Natural killer cell (primary cell): Measurements from ENCODE around the gene STX16. TPM values are rescaled to one million over a fixed set of nuclear protein-coding genes. Genes with fewer than 3 reads are reported as not detected.
A peak's percentile ranks its signal among the peaks of the same experiment; 100 is the strongest.

Source experiments
- ATAC-seq, 3 donors: fragments of 150-1000 bp in 2 of 3; fragments of 200-7000 bp in 1 of 3; cut with Tn5 transposase; 1 replicate in 1 of 3; 2 replicates in 2 of 3; pipeline ENCODE4 v1.10.0; 2021; ENCODE audit warnings: mild to moderate bottlenecking in 2 of 3, moderate library complexity in 2 of 3
- DNase-seq, 2 donors: peaks; one replicate each; pipeline versions ENCODE4 v3.0.0 to v3.0.0-alpha.2; 2013 to 2021; ENCODE audit warnings: mixed read lengths in 1 of 2
- H3K27ac ChIP-seq: one replicate; pipeline ENCODE4 v1.5.1; 2013; ENCODE audit warnings: mild to moderate bottlenecking, low read length
- H3K27me3 ChIP-seq: one replicate; pipeline ENCODE4 v1.6.1; 2013; ENCODE audit warnings: low read length; ENCODE audit not compliant: control insufficient read depth, insufficient read depth
- H3K36me3 ChIP-seq: one replicate; pipeline ENCODE4 v1.6.1; 2013; ENCODE audit warnings: low read length; ENCODE audit not compliant: control insufficient read depth, insufficient read depth
- H3K4me1 ChIP-seq: one replicate; pipeline ENCODE4 v1.6.1; 2013; ENCODE audit warnings: low read length; ENCODE audit not compliant: control insufficient read depth, insufficient read depth
- H3K4me3 ChIP-seq: one replicate; pipeline ENCODE4 v1.5.1; 2013; ENCODE audit warnings: low read length
- H3K9me3 ChIP-seq: one replicate; pipeline ENCODE4 v1.6.1; 2013; ENCODE audit warnings: low read length; ENCODE audit not compliant: control insufficient read depth, insufficient read depth
- H3K27ac Mint-ChIP-seq, 2 donors: one replicate each; pipeline ENCODE4 v1.8.0; 2022; ENCODE audit warnings: mild to moderate bottlenecking in 2 of 2, mixed read lengths in 2 of 2, moderate library complexity in 1 of 2
- H3K27me3 Mint-ChIP-seq, 2 donors: one replicate each; pipeline ENCODE4 v1.8.0; 2022; ENCODE audit warnings: low read depth in 2 of 2, mixed read lengths in 2 of 2
- H3K36me3 Mint-ChIP-seq: one replicate; pipeline ENCODE4 v1.8.0; 2022; ENCODE audit warnings: mixed read lengths
- H3K4me1 Mint-ChIP-seq, 2 donors: one replicate each; pipeline ENCODE4 v1.8.0; 2022; ENCODE audit warnings: mixed read lengths in 2 of 2
- H3K4me3 Mint-ChIP-seq: one replicate; pipeline ENCODE4 v1.8.0; 2022; ENCODE audit warnings: mild to moderate bottlenecking, moderate library complexity, mixed read lengths
- H3K9me3 Mint-ChIP-seq, 2 donors: one replicate each; pipeline ENCODE4 v1.8.0; 2022; ENCODE audit warnings: mixed read lengths in 2 of 2
- CTCF ChIP-seq: fragments of 200-600 bp; IDR thresholded peaks from one replicate; pipeline ENCODE4 v1.8.0; 2022; ENCODE audit warnings: antibody characterized with exemption
- WGBS: methylation state at CpG from one replicate; pipeline ENCODE4 v1.1.7; 2013; ENCODE audit warnings: missing lambda C conversion rate; ENCODE audit not compliant: insufficient coverage; 5-methylcytosine and 5-hydroxymethylcytosine counted together
- intact Hi-C: fragments of 100-400 bp; cut with micrococcal nuclease; formaldehyde crosslinking; loops from one replicate; pipeline ENCODE4 v1.14.2; 2022
- total RNA-seq, 4 donors: library from RNA; stranded (reverse); fragments of 120-200 nt in 1 of 4; gene quantifications; one replicate each; pipeline versions ENCODE4 v1.2.3 to v1.2.4, GENCODE V29; 2013 to 2022

The STX16 gene
- total RNA-seq, 3 donors from 2014 or later (not counting 1 experiment from before 2014, with no cell fraction given): 136 to 146 (median 143) TPM

GRCh38 chr20:58673119-58673518 lies 22.0 kb downstream of the STX16 start:
- no peaks in the 10 kb centered on the region for H3K9me3 Mint-ChIP-seq
- peak overlapping the region; percentile 6 to 16 for H3K27ac Mint-ChIP-seq
- H3K27ac ChIP-seq: no peak overlapping the region
- H3K27me3 ChIP-seq: no peaks in the 10 kb centered on the region
- H3K9me3 ChIP-seq: no peaks in the 10 kb centered on the region
- peaks cover 18% of the 10 kb centered on the region for H3K36me3 Mint-ChIP-seq
- H3K27me3 Mint-ChIP-seq: no peaks in the 10 kb centered on the region
- intact Hi-C loops: no loop called here
- 90% methylated on average over 9 of the region's 9 CpGs for WGBS
- H3K36me3 ChIP-seq: peaks cover 79% of the 10 kb centered on the region
- H3K4me3 ChIP-seq: no peak overlapping the region
- no peak for ATAC-seq
- no peak for TF ChIP-seq CTCF
- no peaks in the 10 kb centered on the region for H3K4me1 ChIP-seq
- no peak overlapping the region for H3K4me3 Mint-ChIP-seq
- no peaks in the 10 kb centered on the region for H3K4me1 Mint-ChIP-seq
- DNase-seq: no peak

GRCh38 chr20:58675146-58675584 lies 24.1 kb downstream of the STX16 start:
- Mint-ChIP-seq H3K36me3 (peaks cover 18% of the 10 kb centered on the region), H3K27ac (no peak overlapping the region), H3K27me3 (no peaks in the 10 kb centered on the region), H3K4me3 (no peak overlapping the region), H3K9me3 (no peaks in the 10 kb centered on the region), H3K4me1 (no peaks in the 10 kb centered on the region)
- H3K4me1 ChIP-seq: no peaks in the 10 kb centered on the region
- no peaks in the 10 kb centered on the region for H3K9me3 ChIP-seq
- intact Hi-C loops: no loop called here
- 96% methylated on average over 18 of the region's 18 CpGs for WGBS
- H3K36me3 ChIP-seq: peaks cover 74% of the 10 kb centered on the region
- TF ChIP-seq CTCF: no peak
- H3K27ac ChIP-seq: no peak overlapping the region
- DNase-seq (no peak), ATAC-seq (no peak)
- no peak overlapping the region for H3K4me3 ChIP-seq
- no peaks in the 10 kb centered on the region for H3K27me3 ChIP-seq

GRCh38 chr20:58675641-58676040 lies 24.6 kb downstream of the STX16 start:
- intact Hi-C loops: no loop called here
- H3K27me3 Mint-ChIP-seq: no peaks in the 10 kb centered on the region
- TF ChIP-seq CTCF: no peak
- no peak for ATAC-seq
- no peaks in the 10 kb centered on the region for H3K27me3 ChIP-seq
- no peak for DNase-seq
- peaks cover 18% of the 10 kb centered on the region for H3K36me3 Mint-ChIP-seq
- H3K4me3 Mint-ChIP-seq: no peak overlapping the region
- no peak overlapping the region for H3K27ac ChIP-seq
- no peak overlapping the region for H3K4me3 ChIP-seq
- H3K4me1 ChIP-seq: no peaks in the 10 kb centered on the region
- H3K9me3 Mint-ChIP-seq: no peaks in the 10 kb centered on the region
- 97% methylated on average over 17 of the region's 17 CpGs for WGBS
- H3K4me1 Mint-ChIP-seq: no peaks in the 10 kb centered on the region
- no peak overlapping the region for H3K27ac Mint-ChIP-seq
- H3K36me3 ChIP-seq: peaks cover 74% of the 10 kb centered on the region
- H3K9me3 ChIP-seq: no peaks in the 10 kb centered on the region

- ATAC-seq: no peak
- Mint-ChIP-seq H3K4me1 (no peaks in the 10 kb centered on the region), H3K4me3 (no peak overlapping the region), H3K9me3 (no peaks in the 10 kb centered on the region), H3K27ac (no peak overlapping the region), H3K27me3 (no peaks in the 10 kb centered on the region), H3K36me3 (peaks cover 18% of the 10 kb centered on the region)
- H3K4me1 ChIP-seq: no peaks in the 10 kb centered on the region
- H3K27me3 ChIP-seq: no peaks in the 10 kb centered on the region
- peaks cover 71% of the 10 kb centered on the region for H3K36me3 ChIP-seq
- intact Hi-C loops: no loop called here
- no peaks in the 10 kb centered on the region for H3K9me3 ChIP-seq
- no peak for TF ChIP-seq CTCF
- 98% methylated on average over 18 of the region's 19 CpGs for WGBS
- H3K27ac ChIP-seq: no peak overlapping the region
- no peak for DNase-seq
- no peak overlapping the region for H3K4me3 ChIP-seq
Measured at GRCh38 chr20:58676161-58676560, 25.1 kb downstream of the STX16 start.
